Ectodermal cell (in vitro differentiated cells): Measurements from ENCODE around the gene PCSK6.

Experiments used
- H3K27ac ChIP-seq: 2 replicates; pipeline ENCODE4 v1.7.0; 2013; ENCODE audit warnings: mild to moderate bottlenecking, low read depth, low read length; ENCODE audit not compliant: insufficient read depth, poor library complexity, severe bottlenecking
- H3K27me3 ChIP-seq: 2 replicates; pipeline ENCODE4 v1.7.0; 2013; ENCODE audit warnings: mild to moderate bottlenecking, low read length; ENCODE audit not compliant: insufficient read depth, control insufficient read depth, poor library complexity, severe bottlenecking
- H3K36me3 ChIP-seq: one replicate; pipeline ENCODE4 v1.7.0; 2013; ENCODE audit warnings: low read length; ENCODE audit not compliant: control insufficient read depth, insufficient read depth
- H3K4me1 ChIP-seq: one replicate; pipeline ENCODE4 v1.7.0; 2013; ENCODE audit warnings: low read length; ENCODE audit not compliant: control insufficient read depth, insufficient read depth
- H3K4me3 ChIP-seq: 2 replicates; pipeline ENCODE4 v1.7.0; 2013; ENCODE audit warnings: low read depth, low read length, control low read depth; ENCODE audit not compliant: insufficient read depth
- H3K9me3 ChIP-seq: 2 replicates; pipeline ENCODE4 v1.7.0; 2013; ENCODE audit warnings: mild to moderate bottlenecking, low read length, moderate library complexity; ENCODE audit not compliant: control insufficient read depth
- WGBS, 2 experiments: methylation state at CpG; one replicate each; pipeline ENCODE4 v1.1.7; 2013; ENCODE audit warnings: missing lambda C conversion rate in 2 of 2; 5-methylcytosine and 5-hydroxymethylcytosine counted together

PCSK6 gene

GRCh38 chr15:101277943-101278564 lies 211.5 kb downstream of the PCSK6 start:
- WGBS, 2 experiments, result 86 to 91% methylated on average over 12 of the region's 12 CpGs
- no peaks in the 10 kb centered on the region for H3K4me1 ChIP-seq
- H3K4me3 ChIP-seq, result peak overlapping the region; percentile 66
- no peaks in the 10 kb centered on the region for H3K27me3 ChIP-seq
- H3K27ac ChIP-seq, result no peak overlapping the region
- peaks cover 38% of the 10 kb centered on the region for H3K36me3 ChIP-seq
- no peaks in the 10 kb centered on the region for H3K9me3 ChIP-seq

- Histone ChIP-seq H3K27me3 (no peaks in the 10 kb centered on the region), H3K4me1 (no peaks in the 10 kb centered on the region), H3K36me3 (peaks cover 41% of the 10 kb centered on the region), H3K9me3 (no peaks in the 10 kb centered on the region), H3K27ac (no peak within 1 kb of the TSS), H3K4me3 (peak within 1 kb of the TSS; percentile 66)
- 1% methylated on average over 91 of the region's 91 CpGs for WGBS, 2 experiments
These were observed 212.3 kb downstream of the PCSK6 start, which contains the start of gene SELENOS for GRCh38 chr15:101277038-101277822. SELENOS (minus strand) TSS chr15:101277485; CDS start chr15:101277417, 68 bp downstream.

- 23 to 28% methylated on average over 14 of the region's 14 CpGs for WGBS, 2 experiments
- no peak overlapping the region for H3K27ac ChIP-seq
- H3K9me3 ChIP-seq, result no peaks in the 10 kb centered on the region
- no peaks in the 10 kb centered on the region for H3K4me1 ChIP-seq
- H3K36me3 ChIP-seq, result peaks cover 45% of the 10 kb centered on the region
- peak overlapping the region; percentile 66 for H3K4me3 ChIP-seq
- no peaks in the 10 kb centered on the region for H3K27me3 ChIP-seq
These were observed 212.9 kb downstream of the PCSK6 start for GRCh38 chr15:101276501-101277037.

- H3K9me3 ChIP-seq, result no peaks in the 10 kb centered on the region
- no peak overlapping the region for H3K4me3 ChIP-seq
- H3K27me3 ChIP-seq, result no peaks in the 10 kb centered on the region
- no peak overlapping the region for H3K27ac ChIP-seq
- H3K4me1 ChIP-seq, result no peaks in the 10 kb centered on the region
- peaks cover 45% of the 10 kb centered on the region for H3K36me3 ChIP-seq
- 93 to 99% methylated on average over 4 to 5 of the region's 5 CpGs for WGBS, 2 experiments
These were observed 214.5 kb downstream of the PCSK6 start for GRCh38 chr15:101275018-101275417.

- no peaks in the 10 kb centered on the region for H3K9me3 ChIP-seq
- no peak overlapping the region for H3K4me3 ChIP-seq
- no peaks in the 10 kb centered on the region for H3K4me1 ChIP-seq
- H3K27me3 ChIP-seq, result no peaks in the 10 kb centered on the region
- peaks cover 45% of the 10 kb centered on the region for H3K36me3 ChIP-seq
- 85 to 87% methylated on average over 5 of the region's 5 CpGs for WGBS, 2 experiments
- no peak overlapping the region for H3K27ac ChIP-seq
These were observed 216.0 kb downstream of the PCSK6 start for GRCh38 chr15:101273534-101273933.

GRCh38 chr15:101272584-101272983 lies 216.9 kb downstream of the PCSK6 start:
- Histone ChIP-seq H3K9me3 (no peaks in the 10 kb centered on the region), H3K4me3 (no peak overlapping the region), H3K4me1 (no peaks in the 10 kb centered on the region), H3K27ac (no peak overlapping the region), H3K36me3 (peaks cover 45% of the 10 kb centered on the region), H3K27me3 (no peaks in the 10 kb centered on the region)
- 90 to 95% methylated on average over 8 to 9 of the region's 9 CpGs for WGBS, 2 experiments

- whole genome bisulfite sequencing, 2 experiments, result 90% methylated on average over 16 of the region's 16 CpGs
- Histone ChIP-seq H3K36me3 (peaks cover 35% of the 10 kb centered on the region), H3K9me3 (no peaks in the 10 kb centered on the region), H3K4me1 (no peaks in the 10 kb centered on the region), H3K27me3 (no peaks in the 10 kb centered on the region), H3K4me3 (no peak overlapping the region), H3K27ac (no peak overlapping the region)
These were observed 219.9 kb downstream of the PCSK6 start for GRCh38 chr15:101269479-101270223.

- Histone ChIP-seq H3K9me3 (no peaks in the 10 kb centered on the region), H3K36me3 (peaks cover 14% of the 10 kb centered on the region), H3K4me1 (no peaks in the 10 kb centered on the region), H3K27ac (no peak overlapping the region), H3K4me3 (no peak overlapping the region), H3K27me3 (no peaks in the 10 kb centered on the region)
- 82 to 84% methylated on average over 18 of the region's 18 CpGs for WGBS, 2 experiments
These were observed 222.0 kb downstream of the PCSK6 start for GRCh38 chr15:101267320-101268104.

- Histone ChIP-seq H3K27ac (no peak overlapping the region), H3K4me1 (no peaks in the 10 kb centered on the region), H3K36me3 (peaks cover 8% of the 10 kb centered on the region), H3K4me3 (no peak overlapping the region), H3K27me3 (no peaks in the 10 kb centered on the region), H3K9me3 (no peaks in the 10 kb centered on the region)
- WGBS, 2 experiments, result 90 to 92% methylated on average over 9 of the region's 9 CpGs
These were observed 222.7 kb downstream of the PCSK6 start for GRCh38 chr15:101266787-101267186.
